SIG-M5 treated with dmso at 0.1 percent for 504 hours (cell line): ENCODE data around the gene MYO15A.

Source experiments
- DNase-seq: peaks from one replicate; lab custom pipeline; 2025; ENCODE audit not compliant: unreplicated experiment; lab: John Stamatoyannopoulos, UW

The MYO15A gene

GRCh38 chr17:18157354-18157985 lies 48.9 kb downstream of the MYO15A start:
- DNase-seq = peak; percentile 14

DNA sequence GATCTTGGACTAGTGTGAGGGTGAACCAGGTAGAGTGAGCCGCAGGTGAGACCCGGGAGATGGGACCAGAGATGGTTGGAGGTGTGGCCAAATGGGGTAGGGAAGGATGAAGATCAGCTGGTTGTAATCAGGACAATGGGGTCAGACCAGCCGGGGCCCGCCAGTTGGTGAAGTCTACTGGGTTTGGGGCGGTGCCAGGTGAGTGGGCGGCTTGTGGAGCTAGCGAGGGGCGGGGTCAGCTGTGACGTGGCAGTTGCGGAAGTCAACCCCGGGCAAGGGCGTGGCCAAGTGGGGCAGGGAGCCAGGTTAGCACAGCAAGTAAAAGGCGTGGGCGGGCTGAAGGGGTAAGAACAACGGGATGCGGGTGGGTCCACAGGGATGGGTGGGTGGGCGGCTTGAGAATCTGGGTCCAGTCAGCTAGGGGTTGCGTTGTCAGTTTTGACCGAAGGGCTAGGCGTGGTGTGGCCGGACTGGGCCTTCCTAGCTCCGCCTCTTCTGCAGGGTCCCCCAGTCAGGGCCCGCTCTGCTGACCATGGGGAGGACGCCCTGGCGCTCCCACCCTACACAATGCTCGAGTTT lies 49.6 kb downstream of the MYO15A start:
- DNase-seq = peak; percentile 84

DNA sequence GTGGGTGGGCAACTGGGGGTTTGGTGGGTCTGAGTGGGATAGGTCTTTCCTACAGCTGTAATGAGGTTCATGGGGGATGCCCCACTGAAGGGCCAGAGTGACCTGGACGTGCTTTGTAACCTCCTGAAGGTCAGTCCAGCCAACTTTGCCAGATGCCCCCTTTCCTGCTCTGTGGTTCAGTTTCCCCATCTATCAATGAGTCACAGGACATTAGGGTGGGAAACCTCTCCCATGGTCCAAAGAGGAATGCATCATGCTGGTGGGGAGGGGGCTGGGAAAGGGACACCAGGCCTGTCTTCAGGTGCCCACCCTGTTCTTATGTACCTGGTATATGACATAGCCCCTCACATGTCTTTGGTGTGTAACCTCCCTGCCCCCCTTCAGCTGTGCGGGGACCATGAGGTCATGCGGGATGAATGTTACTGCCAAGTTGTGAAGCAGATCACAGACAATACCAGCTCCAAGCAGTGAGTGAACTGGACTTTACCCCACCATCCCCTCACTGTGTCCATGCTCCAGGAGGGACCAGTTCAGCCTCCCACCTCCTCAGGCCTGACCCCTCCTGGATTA lies 51.1 kb downstream of the MYO15A start:
- DNase-seq = no peak

GRCh38 chr17:18160128-18160856 lies 51.7 kb downstream of the MYO15A start:
- no peak for DNase-seq

DNA sequence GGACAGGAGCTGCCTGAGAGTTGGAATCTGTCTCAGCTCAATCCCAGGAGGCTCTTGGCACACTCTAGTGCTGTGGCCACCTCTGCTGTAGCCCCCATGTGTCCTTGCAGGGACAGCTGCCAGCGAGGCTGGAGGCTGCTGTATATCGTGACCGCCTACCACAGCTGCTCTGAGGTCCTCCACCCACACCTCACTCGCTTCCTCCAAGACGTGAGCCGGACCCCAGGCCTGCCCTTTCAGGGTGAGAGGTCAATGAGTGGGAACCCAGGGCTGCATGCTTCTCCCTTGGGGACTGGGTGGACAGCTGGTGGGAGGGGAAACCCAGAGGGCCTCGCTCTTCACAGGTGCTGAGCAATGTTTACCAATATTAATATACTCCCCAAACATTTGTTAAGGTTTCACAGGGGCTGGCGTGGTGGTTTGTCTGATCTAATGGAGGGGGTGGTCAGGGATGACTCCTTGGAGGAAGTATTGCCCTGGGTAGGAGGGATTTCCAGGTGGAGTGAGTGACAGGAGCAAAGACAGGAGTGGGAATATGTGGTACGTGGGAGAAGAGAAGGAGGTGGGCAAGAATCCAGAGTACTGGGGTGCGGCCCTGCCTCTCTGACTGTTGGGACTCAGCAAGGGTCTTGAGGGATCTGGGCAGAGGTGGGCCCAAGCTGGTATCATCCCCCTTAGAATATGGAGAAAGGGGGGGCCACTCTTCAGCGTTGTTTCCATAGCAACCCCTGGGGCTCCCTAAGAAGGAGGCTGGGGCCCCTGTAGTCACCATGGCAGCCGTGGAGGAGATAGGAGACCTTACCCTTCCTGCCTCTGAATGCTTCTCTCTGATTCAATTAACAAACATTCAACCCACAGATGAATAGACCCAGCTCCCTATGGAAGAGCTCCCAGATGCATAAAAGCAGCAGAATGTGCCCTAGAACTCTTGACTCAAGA lies 52.9 kb downstream of the MYO15A start:
- no peak for DNase-seq

DNA sequence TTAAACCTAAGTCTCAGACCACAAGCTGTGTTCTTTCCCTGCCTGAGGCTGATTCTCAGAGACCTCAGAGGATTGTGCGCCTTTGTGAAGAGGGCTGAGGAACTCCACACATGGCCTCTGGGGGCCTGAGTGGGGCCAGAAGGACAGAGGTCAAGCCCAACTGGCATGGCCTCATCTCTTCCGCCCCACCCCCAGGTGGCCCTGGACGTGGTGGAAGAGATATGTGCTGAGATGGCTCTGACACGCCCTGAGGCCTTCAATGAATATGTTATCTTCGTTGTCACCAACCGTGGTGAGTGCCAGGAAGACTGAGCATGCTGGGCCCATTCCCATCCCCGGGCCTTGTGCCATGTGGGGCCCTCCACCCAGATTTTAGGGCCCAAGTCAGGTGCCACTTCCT lies 55.0 kb downstream of the MYO15A start:
- no peak for DNase-seq

DNA sequence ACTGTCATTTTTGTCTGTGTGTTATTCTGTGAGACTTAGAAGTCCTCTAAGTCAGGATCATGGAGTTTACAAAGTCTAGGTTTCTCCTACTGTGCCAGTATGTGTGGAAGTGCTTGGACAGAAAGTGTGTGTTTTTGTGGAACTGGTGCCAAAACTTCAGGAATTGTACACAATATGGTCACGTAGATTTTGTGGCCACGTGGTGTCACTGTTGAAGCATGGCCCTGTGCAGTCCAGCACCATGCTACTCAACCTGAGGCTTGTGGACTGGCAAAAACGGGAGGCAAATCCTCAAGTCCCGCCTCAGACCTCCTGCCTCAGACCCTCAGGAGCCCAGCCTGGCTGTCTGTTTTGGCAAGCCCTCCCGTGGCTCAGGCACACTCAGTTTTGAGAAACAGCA lies 58.3 kb downstream of the MYO15A start:
- no peak for DNase-seq

GRCh38 chr17:18167421-18167820 lies 58.9 kb downstream of the MYO15A start:
- no peak for DNase-seq

- DNase-seq = no peak
Observed at GRCh38 chr17:18172531-18173278, 64.1 kb downstream of the MYO15A start.

DNA sequence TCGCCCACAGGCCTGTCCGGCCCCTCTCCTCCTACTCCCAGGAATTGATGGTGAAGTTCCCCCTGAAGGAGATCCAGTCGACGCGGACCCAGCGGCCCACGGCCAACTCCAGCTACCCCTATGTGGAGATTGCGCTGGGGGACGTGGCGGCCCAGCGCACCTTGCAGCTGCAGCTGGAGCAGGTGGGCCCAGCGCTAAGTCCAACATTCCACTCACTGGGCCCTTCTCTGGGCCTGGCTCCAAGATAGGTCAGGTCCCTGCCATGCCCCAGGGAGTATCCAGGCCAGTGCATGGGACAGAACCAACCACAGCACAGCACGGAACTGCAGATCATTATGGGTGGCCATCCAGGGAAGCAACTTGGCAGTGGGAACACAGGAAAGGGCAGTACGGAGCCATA lies 65.2 kb downstream of the MYO15A start:
- no peak for DNase-seq

DNA sequence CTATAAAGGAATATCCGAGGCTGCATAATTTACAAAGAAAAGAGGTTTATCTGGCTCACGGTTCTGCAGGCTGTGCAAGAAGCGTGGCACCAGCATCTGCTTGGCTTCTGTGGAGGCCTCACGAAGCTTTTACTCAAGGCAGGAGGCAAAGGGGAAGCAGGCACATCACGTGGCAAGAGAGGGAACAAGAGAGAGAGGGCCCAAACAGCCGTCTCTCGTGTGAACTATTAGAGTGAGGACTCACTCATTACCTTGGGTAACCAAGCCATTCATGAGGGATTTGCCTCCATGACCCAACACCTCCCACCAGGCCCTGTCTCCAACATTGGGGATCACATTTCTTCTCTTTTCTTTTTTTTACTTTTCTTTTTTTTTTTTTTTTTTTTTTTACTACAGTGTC lies 67.6 kb downstream of the MYO15A start:
- DNase-seq = peak; percentile 24

DNA sequence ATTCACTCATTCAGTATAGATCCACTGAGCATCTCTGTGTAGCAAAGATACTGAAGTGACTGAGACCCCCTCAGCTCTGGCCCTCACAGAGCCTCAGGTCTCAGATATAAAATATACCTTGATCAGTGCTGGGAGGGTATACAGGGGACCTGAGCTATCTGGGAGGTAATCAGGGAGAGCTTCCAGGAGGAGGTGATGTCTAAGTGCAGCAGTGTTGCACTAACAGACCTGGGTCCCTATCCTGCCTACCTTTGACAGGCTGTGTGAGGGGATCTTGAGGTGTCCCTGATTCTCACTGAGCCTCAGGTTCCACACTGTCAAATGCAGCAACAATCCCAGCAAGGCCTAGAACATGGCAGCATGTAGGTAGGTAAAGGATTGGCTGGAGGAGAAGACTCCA lies 68.6 kb downstream of the MYO15A start:
- no peak for DNase-seq

GRCh38 chr17:18177722-18178121 lies 69.2 kb downstream of the MYO15A start:
- DNase-seq = no peak

- no peak for DNase-seq
Observed at GRCh38 chr17:18179196-18179595, 70.6 kb downstream of the MYO15A start.

GRCh38 chr17:18179804-18180203 lies 71.2 kb downstream of the MYO15A start:
- DNase-seq = no peak

- DNase-seq = no peak
Observed at GRCh38 chr17:18181358-18181757, 72.8 kb downstream of the MYO15A start.

- DNase-seq = no peak
Observed at GRCh38 chr17:18182110-18182977, 73.8 kb downstream of the MYO15A start.

DNA sequence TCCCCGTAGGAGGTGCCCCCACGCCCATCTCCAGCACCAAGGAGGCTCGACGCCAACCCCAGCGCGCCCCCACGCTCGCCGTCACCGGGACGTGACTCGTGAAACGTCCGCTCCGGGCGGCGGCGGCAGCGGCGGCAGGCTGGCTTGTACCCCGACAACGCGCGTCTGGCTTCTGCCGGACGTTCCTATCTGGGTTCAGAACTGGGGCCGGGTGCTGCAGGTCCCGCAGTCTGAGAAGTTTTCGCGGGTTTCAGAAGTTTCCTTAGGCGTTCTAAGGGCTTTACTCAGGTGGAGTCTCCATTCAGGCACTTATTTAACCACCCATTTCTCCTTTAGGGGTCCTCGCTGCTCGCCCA lies 74.4 kb downstream of the MYO15A start:
- DNase-seq = peak; percentile 75

- DNase-seq = peak; percentile 98
Observed at GRCh38 chr17:18183334-18184142, 75.0 kb downstream of the MYO15A start, which contains the start of gene ALKBH5. Gene ALKBH5, plus strand, starts transcription at chr17:18183828. Its CDS starts 416 bp downstream, at chr17:18184244.
